Ascending aorta (tissue), 2 donors: ENCODE data around the gene TMEM40. TPM values are rescaled to one million over a fixed set of nuclear protein-coding genes. Genes with fewer than 3 reads are reported as not detected.

ENCODE experiments used
- DNase-seq, 2 donors: peaks; one replicate each; pipeline ENCODE4 v3.0.0-alpha.2; 2019; ENCODE audit warnings: low spot score in 2 of 2
- H3K27ac ChIP-seq, 2 donors: fragments of 200-600 bp; sonication (generic); one replicate each; pipeline ENCODE4 v1.5.1; 2016 to 2017; ENCODE audit warnings: mild to moderate bottlenecking in 1 of 2
- H3K27me3 ChIP-seq: fragments of 200-600 bp; sonication (generic); one replicate; pipeline ENCODE4 v1.5.1; 2017
- H3K36me3 ChIP-seq, 2 donors: fragments of 200-600 bp; sonication (generic); one replicate each; pipeline ENCODE4 v1.5.1; 2016
- H3K4me1 ChIP-seq, 2 donors: fragments of 200-600 bp; sonication (generic); one replicate each; pipeline ENCODE4 v1.5.1; 2016 to 2017; ENCODE audit warnings: mild to moderate bottlenecking in 1 of 2
- H3K4me3 ChIP-seq, 2 donors: fragments of 200-600 bp; sonication (generic); one replicate each; pipeline ENCODE4 v1.5.1; 2016 to 2017; ENCODE audit warnings: mild to moderate bottlenecking in 1 of 2
- H3K9me3 ChIP-seq, 2 donors: fragments of 200-600 bp; sonication (generic); one replicate each; pipeline ENCODE4 v1.5.1; 2016
- intact Hi-C: fragments of 100-400 bp; cut with DNase I; formaldehyde crosslinking; loops from one replicate; pipeline ENCODE4 v1.15.1; 2023
- total RNA-seq: library from RNA; depleted of rRNA; stranded (reverse); fragments of >200 nt; gene quantifications from one replicate; pipeline ENCODE4 v1.1.0, GENCODE V29; 2016
- TF ChIP-seq, protein P1 (sequence below), 3 experiments: fragments of 200-600 bp in 2 of 3; fragments of 450-650 bp in 1 of 3; sonication (generic) in 2 of 3; IDR thresholded peaks; one replicate each; pipeline ENCODE4 v1.5.1; 2016 to 2019; ENCODE audit warnings: antibody characterized with exemption in 3 of 3, mild to moderate bottlenecking in 1 of 3, moderate library complexity in 1 of 3

The TMEM40 gene
- total RNA-seq, 1 donor from 2014 or later: not detected

DNA sequence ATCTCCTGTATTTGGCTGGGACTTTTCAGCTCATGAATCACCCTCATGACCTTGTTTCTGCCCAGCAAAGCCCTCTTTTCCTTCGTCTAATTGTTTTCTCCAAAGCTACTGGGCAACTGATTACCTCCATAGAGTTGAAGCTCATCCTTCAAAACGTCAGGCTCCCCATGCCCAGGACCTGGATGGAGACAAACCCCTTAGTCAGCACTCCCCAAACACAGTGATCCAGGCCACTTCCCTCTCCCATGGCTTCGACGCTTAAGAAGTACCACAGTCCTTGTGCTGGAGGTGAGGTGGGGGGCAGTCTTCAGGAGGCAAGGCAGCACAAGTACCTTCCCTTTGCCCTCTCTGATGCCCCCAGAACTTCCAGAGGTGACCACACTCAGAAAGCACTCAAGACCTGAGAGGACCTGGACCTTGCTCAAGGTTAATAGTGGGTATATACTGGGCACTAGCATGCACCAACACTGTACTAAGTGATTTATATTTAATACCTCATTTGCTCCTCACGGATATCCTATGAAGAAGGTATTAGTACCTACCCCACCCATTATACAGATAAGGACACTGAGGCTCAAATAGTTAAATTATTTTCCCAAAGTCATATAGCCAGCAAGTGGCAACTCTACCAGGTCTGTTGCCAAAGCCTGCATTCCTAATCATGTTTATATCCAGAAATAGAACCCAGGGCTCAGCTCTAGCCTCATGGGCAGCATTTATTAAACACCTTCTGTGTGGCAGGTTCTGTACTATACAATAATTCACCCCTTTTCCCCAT lies 16.5 kb downstream of the TMEM40 start:
- no peaks in the 10 kb centered on the region for H3K36me3 ChIP-seq
- TF ChIP-seq, protein P1, sequence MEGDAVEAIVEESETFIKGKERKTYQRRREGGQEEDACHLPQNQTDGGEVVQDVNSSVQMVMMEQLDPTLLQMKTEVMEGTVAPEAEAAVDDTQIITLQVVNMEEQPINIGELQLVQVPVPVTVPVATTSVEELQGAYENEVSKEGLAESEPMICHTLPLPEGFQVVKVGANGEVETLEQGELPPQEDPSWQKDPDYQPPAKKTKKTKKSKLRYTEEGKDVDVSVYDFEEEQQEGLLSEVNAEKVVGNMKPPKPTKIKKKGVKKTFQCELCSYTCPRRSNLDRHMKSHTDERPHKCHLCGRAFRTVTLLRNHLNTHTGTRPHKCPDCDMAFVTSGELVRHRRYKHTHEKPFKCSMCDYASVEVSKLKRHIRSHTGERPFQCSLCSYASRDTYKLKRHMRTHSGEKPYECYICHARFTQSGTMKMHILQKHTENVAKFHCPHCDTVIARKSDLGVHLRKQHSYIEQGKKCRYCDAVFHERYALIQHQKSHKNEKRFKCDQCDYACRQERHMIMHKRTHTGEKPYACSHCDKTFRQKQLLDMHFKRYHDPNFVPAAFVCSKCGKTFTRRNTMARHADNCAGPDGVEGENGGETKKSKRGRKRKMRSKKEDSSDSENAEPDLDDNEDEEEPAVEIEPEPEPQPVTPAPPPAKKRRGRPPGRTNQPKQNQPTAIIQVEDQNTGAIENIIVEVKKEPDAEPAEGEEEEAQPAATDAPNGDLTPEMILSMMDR (IDR thresholded peaks at IDR 0.05): no peak
- intact Hi-C loops: no loop called here
- no peak overlapping the region for H3K27ac ChIP-seq
- no peaks in the 10 kb centered on the region for H3K27me3 ChIP-seq
- H3K4me3 ChIP-seq: no peak overlapping the region
- H3K4me1 ChIP-seq: no peaks in the 10 kb centered on the region
- no peak for DNase-seq
- no peaks in the 10 kb centered on the region for H3K9me3 ChIP-seq

- no peaks in the 10 kb centered on the region for H3K27me3 ChIP-seq
- H3K4me1 ChIP-seq: no peaks in the 10 kb centered on the region
- H3K36me3 ChIP-seq: no peaks in the 10 kb centered on the region
- no peaks in the 10 kb centered on the region for H3K9me3 ChIP-seq
- no peak overlapping the region for H3K27ac ChIP-seq
- DNase-seq: no peak
- no peak overlapping the region for H3K4me3 ChIP-seq
- intact Hi-C loops: no loop called here
- TF ChIP-seq, protein P1 (IDR thresholded peaks at IDR 0.05): no peak
Measured at GRCh38 chr3:12741209-12741608, 17.9 kb downstream of the TMEM40 start.

- TF ChIP-seq, protein P1 (IDR thresholded peaks at IDR 0.05): no peak
- H3K27me3 ChIP-seq: no peaks in the 10 kb centered on the region
- no peaks in the 10 kb centered on the region for H3K9me3 ChIP-seq
- no peaks in the 10 kb centered on the region for H3K4me1 ChIP-seq
- H3K27ac ChIP-seq: no peak overlapping the region
- DNase-seq: no peak
- intact Hi-C loops: no loop called here
- H3K4me3 ChIP-seq: no peak overlapping the region
- no peaks in the 10 kb centered on the region for H3K36me3 ChIP-seq
Measured at GRCh38 chr3:12737833-12738232, 21.2 kb downstream of the TMEM40 start.

GRCh38 chr3:12737319-12737718 lies 21.7 kb downstream of the TMEM40 start:
- intact Hi-C loops: no loop called here

DNA sequence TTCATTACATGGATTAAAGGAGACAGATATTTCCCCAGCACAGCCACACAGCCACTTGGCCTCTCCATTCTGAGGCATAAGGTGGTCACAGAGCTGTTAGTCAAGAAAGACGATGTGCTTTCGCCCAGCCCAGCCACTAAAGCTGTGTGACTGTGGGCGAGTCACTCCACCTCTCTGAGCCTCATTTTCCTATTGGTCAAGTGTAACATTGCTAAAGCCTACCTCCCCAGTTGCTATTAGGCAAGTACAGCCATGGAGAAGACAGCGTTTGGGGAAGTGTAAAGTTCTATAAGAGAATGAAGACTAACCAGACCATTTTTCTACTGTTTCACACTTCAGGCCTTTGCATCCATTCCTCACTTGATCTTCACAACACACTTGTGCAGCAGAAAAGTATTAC lies 24.1 kb downstream of the TMEM40 start:
- no peak overlapping the region for H3K27ac ChIP-seq
- no peaks in the 10 kb centered on the region for H3K9me3 ChIP-seq
- intact Hi-C loops: no loop called here
- TF ChIP-seq, protein P1 (IDR thresholded peaks at IDR 0.05): no peak
- no peaks in the 10 kb centered on the region for H3K4me1 ChIP-seq
- no peaks in the 10 kb centered on the region for H3K27me3 ChIP-seq
- no peak for DNase-seq
- H3K4me3 ChIP-seq: no peak overlapping the region
- no peaks in the 10 kb centered on the region for H3K36me3 ChIP-seq

More at GRCh38 chr3:12737319-12737718, 21.7 kb downstream of the TMEM40 start:
- TF ChIP-seq, protein P1 (IDR thresholded peaks at IDR 0.05): no peak
- H3K4me1 ChIP-seq: no peaks in the 10 kb centered on the region
- DNase-seq: no peak
- H3K27ac ChIP-seq: no peak overlapping the region
- no peaks in the 10 kb centered on the region for H3K27me3 ChIP-seq
- H3K4me3 ChIP-seq: no peak overlapping the region
- H3K9me3 ChIP-seq: no peaks in the 10 kb centered on the region
- no peaks in the 10 kb centered on the region for H3K36me3 ChIP-seq
